GM10847 (cell line): ENCODE results near the gene STAB1.

Experiments used
- POLR2A ChIP-seq: IDR thresholded peaks from 2 replicates; pipeline ENCODE4 v1.6.1; 2011; ENCODE audit not compliant: insufficient read length; ENCODE audit errors: extremely low read depth

The STAB1 gene, protein sequence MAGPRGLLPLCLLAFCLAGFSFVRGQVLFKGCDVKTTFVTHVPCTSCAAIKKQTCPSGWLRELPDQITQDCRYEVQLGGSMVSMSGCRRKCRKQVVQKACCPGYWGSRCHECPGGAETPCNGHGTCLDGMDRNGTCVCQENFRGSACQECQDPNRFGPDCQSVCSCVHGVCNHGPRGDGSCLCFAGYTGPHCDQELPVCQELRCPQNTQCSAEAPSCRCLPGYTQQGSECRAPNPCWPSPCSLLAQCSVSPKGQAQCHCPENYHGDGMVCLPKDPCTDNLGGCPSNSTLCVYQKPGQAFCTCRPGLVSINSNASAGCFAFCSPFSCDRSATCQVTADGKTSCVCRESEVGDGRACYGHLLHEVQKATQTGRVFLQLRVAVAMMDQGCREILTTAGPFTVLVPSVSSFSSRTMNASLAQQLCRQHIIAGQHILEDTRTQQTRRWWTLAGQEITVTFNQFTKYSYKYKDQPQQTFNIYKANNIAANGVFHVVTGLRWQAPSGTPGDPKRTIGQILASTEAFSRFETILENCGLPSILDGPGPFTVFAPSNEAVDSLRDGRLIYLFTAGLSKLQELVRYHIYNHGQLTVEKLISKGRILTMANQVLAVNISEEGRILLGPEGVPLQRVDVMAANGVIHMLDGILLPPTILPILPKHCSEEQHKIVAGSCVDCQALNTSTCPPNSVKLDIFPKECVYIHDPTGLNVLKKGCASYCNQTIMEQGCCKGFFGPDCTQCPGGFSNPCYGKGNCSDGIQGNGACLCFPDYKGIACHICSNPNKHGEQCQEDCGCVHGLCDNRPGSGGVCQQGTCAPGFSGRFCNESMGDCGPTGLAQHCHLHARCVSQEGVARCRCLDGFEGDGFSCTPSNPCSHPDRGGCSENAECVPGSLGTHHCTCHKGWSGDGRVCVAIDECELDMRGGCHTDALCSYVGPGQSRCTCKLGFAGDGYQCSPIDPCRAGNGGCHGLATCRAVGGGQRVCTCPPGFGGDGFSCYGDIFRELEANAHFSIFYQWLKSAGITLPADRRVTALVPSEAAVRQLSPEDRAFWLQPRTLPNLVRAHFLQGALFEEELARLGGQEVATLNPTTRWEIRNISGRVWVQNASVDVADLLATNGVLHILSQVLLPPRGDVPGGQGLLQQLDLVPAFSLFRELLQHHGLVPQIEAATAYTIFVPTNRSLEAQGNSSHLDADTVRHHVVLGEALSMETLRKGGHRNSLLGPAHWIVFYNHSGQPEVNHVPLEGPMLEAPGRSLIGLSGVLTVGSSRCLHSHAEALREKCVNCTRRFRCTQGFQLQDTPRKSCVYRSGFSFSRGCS (N-terminal part only)

DNA sequence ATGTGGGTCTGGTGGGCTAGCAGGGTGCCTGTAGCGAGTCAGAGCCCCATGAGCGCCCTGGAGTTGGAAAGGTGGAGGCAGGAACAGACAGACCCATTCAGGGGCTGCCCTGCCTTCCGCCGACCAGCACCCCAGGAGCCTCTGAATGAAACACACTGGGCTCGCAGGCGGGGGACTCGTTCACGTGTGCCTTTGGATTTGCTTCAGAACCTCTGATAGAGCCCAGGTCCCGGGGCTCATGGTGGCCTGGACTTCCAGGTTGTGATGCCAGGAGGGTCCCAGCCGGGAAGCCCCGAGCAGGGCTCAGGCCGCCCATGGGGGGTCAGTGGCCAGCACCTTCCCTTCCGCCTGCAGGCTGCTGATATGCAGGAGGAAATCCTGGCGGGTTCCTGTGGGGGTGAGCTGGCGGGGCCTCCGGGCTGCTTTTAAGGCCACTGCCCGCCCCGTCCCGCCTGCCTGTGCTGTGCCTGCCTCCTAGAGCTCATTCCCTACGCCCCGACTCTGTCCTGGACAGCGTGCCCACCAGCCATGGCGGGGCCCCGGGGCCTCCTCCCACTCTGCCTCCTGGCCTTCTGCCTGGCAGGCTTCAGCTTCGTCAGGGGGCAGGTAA, at the start of gene STAB1:
STAB1 (plus strand) TSS at position 453 of the 610 bp plus-strand sequence; CDS start at position 529, 76 bp downstream.
- no peak for TF ChIP-seq POLR2A

DNA sequence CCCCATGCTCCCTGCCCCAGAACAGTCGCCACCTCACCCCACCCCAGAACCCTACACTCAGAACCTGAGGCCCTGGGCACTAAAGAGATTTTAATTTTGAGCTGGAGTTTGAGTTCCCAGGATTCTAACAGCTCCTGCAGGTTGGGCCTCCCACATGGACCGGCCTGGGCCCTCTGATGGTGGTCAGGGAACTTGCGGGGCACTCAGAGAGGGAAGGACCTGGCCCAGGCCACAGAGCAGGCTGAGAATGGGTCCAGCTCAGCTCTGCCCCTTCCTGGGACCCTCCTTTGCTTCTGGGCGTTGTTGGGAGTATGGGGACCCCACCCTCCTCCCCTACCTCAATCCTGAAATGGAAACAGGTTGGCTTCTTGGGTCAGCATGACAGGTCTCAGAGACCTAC, 49.1 kb upstream of the STAB1 start:
- no peak for TF ChIP-seq POLR2A

DNA sequence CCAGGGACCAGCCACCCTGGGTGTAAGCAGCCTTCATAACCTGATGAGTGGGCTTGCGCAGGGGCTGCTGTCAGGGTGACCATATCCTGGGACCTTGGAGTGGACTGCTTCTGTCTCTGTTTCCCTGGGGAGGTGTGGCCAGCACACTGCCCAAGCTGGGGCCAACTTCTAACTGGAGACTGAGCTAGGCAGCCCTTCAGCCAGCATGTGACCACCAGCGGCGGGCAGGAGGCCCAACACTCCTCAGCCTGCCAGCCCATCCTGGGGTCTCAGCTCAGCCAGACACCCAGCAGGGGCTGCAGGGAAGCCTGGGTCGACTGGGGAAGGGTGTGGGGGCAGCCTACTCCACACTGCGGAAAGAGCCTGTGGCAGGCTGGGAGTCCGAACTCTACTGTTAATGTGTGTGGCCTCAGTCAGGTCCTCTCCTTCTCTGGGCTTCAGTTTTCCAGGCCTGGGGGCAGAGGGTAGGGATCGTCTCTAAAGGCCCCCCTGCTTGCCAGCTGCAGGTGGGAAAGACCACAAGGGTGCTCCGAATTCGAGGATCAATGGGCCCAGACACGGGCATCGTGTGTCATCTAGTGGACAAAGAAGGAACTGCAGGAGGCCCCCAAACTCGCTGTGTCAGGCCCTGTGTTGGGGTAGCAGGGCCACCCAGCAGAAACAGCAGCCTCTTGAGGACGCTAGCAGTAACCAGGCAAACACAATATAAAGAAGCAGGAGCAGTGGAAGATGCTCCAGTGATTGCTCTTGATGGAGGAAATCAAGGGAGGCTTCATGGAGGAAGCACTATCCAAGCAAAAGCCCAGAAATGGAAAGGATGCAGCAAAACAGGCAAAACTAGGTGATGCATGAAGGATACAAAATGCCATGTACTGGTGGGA, 48.3 kb upstream of the STAB1 start:
- no peak for TF ChIP-seq POLR2A

DNA sequence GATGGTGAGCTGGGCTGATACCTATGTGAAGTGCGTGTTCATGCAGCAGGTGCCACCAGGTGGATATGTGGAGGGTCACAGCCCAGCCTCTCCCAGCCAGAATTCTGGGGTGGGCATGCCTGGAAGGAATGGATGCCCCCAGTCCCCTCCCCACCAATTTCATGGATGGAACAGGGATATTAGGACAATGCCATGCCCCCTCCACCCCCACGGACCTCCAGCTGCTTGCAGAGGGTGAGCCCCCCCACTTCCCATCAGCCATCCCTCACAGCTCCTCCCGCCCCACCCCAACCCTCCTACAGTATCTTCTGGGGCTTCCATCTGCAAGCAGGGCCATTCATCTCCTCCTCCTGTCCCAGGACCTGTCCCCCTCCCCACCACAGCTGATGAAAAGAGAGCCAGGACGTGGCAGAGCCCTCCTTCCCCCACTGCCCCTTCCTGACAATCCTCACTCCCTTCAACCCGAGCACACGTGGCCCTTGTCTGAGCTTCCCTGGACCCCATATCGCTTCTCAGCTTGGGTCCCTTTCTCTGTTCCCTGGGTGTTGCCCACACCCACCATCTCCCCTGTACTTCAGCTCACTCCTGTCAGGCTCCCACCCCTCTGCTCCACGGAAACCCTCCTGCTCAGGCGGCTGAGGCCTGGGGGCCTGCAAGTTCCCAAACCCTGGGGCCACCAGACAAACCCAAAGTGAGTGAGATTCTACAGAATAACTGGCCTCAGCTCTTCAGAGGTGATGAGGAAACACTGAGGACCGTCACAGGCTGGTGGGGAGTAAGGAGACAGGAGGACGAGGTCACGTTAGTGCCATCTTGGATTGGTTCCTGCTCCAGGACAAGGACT, 47.4 kb upstream of the STAB1 start:
- no peak for TF ChIP-seq POLR2A

DNA sequence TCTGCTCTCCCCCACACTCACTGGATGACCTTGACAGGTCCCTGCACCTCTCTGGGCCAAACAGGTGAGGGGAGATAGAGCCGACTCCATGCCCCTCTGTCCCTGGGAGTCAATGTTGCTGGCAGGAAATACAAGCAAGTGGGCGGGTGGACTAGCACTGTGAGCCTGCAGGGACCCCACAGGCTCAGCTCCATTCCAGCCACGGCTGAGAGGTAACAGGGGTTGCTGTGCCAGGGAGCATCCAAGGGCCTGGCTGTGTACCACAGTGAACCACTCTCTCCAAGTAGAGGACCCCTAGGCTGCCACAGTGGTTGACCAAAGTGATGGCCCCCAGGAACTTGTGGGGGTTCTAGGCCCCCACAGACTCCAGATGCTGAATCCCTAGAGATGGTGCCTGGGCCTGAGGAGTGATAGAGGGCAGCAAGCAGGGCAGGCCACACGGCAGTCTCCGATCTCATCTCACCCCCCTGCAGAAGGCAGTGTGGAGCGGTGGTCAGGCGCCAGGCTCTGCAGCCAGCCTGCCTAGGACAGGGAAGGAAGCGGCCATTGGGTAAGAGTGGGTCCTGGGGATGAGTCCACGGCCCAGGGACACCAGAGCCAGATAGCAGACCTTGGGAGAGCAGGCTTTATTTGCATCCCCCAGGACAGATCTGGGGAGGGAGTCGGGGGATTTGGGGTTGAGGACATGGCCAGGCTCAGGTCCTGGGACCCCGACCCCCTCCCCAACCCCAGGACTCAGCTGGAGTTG, 44.5 kb upstream of the STAB1 start:
- no peak for TF ChIP-seq POLR2A

DNA sequence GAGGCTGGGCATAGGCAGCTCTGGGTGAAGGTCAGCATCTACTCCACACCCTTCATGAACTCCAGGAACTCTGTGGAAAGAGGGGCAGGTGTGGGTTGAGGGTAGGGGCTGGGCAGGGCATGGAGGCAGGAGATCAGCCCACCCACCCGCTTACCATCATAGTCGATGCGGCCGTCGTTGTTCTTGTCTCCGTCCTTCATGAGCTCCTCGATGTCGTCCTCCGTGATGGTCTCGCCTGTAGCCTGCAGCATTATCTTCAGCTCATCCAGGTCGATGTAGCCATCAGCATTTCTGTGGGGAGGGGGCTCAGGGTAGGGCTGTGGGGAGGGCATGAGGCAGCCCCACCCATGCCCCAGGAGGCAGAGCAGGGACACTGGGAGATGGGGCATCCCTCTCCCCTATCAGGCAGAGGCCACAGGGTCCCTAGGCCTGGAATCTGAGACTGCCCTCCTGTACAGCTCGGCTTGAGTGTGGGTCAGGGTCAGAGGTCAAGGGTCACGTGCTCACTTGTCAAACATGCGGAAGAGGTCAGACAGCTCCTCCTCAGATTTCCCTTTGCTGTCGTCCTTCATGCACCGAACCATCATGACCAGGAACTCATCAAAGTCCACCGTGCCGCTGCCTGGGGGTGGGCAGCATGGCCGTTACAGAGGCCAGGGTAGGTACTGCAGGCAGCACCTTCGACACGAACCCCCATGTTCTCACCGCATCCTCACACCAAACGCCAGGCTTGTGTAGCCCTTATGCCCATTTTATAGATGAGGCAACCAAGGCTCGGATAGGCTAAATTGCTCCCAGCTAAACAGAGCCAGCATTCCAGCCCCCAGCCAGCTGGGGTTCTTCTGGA, 43.7 kb upstream of the STAB1 start:
- TF ChIP-seq POLR2A, result no peak

DNA sequence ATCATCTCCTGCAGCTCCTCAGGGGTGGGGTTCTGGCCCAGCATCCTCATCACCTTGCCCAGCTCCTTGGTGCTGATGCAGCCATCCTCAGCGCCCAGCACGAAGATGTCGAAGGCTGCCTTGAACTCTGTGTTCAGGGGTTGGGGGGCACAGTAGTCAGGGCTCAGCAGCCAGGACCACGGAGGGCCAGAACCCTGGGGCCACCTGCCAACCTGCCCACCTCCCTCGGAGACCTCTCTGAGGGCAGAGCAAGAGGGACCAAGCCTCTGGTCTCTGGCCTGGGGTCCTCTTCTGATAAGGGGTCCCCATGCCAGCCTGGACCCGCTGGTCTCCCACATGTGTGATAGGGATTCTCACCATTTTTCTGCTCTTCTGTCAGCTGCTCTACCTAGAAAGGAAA, 43.0 kb upstream of the STAB1 start:
- TF ChIP-seq POLR2A, result no peak

DNA sequence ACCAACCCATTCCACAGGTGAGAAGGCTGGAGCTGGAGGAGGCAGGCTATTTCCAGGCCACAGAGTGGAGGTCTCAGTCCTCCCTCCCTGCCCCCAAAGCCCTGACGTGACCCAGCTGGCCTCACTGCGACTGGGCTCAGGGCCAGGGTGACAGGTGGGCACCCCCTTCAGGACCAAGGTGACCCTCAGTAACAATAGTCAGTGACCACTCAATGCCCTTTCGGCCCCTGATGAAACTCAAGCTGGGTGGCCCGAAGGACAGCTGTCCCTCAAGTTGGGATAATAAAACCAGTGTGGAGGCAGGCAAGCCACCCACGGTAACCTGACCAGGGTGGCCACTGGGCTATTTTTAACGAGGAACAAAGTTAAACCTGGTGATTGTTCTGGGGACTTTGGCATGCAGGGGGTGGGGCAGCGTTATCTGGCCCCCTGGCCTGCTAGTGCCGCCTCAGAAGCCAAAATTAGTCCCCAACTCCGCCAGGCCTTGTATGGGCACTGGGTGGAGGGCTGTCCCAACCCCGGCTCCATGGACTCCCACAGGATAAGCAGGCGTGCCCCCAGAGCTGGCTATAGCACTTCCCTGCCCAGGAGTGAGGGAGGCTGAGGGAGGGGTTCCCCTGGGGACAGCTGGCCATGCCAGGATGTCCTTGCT, 42.4 kb upstream of the STAB1 start:
- no peak for TF ChIP-seq POLR2A

DNA sequence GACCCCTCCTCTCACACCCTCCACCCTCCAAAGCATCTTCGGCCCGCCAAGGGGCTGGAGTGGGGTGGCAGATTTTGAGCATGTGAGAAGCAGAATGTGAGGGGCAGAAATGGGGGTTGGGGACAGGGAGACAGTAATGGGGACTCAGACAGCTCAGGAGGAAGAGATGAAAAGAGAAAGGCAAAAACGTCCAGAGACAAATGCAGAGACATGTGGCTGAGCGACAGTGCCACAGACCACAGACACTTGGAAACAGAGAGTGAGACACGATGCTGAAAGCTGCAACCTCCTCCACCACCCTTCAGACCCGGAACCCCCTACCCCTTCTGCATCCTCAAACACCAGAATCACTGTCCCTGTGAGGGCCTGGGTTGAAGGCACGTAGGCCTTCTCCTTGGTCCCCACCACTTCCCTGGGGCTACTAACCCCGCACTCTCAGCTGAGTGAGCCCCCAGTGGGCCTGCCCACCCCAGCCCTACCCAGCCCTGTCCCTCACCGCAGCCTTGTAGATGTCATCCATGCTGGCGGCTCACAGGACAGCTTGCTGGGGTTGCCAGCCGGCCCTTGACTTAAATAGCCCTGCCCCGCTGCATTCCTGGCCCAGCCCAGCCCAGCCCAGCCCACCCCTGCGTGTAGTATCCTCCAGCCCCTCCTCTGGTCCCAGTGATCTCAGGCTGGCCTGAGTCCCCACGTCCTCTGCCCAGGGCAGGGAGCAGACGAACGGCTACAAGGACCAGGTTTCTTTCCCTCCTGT, 41.5 kb upstream of the STAB1 start, which contains the start of gene TNNC1:
TNNC1 (minus strand) TSS at position 546 of the 754 bp plus-strand sequence; CDS start at position 520, 26 bp downstream.
- no peak for TF ChIP-seq POLR2A
